HG03064 (cell line): ENCODE data around the gene FAM89A.
"Not testable (repeated sequence)": the region's sequence is repeated elsewhere in the genome, so short reads cannot be mapped to it uniquely, and the experiment has no call there.

Experiments
- ATAC-seq: cut with Tn5 transposase; IDR thresholded peaks from one replicate; pipeline ENCODE4 v1.9.1; 2021; ENCODE audit warnings: low read depth; ENCODE audit not compliant: unreplicated experiment

Gene FAM89A

GRCh38 chr1:231037585-231038517, 2.2 kb downstream of the FAM89A start:
- no peak for ATAC-seq

DNA sequence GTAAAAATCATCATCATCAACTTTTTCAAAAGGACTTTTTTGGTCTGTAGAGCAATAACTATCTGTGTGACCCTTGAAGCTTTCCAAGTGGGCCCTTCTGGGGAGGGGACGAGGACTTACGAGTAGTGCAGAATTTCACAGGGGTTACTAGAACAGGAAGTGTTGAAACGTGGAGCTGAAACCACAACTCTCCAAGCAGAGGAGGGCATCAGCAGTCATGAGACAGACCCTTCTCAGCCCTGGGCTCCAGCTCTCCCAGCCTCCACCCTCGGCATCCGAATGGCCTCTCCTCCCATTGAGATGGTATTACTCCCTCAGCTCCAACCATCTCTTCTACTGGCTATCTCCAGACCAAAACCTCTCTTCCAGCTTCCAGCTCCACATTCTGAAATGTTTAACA, 3.6 kb downstream of the FAM89A start:
- no peak for ATAC-seq

DNA sequence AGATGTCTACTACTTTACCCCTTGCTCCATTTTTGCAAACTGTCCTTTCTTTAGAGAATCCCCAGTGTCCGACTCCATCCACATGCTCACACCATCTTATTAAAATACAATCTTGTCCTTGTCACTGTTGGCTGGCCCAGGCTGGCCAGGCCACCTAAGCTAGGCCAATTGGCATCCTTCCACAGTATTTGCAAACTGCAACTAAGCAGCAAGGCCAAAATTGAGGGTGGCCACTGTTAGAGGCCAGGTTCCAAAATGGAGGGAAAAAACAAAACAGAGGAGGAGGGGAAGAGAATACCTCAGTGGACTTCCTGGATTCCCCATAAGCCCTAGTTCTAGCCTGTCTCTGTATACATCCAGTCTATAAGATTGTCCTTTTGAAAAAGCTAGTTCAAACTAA, 4.3 kb downstream of the FAM89A start:
- ATAC-seq = no peak

GRCh38 chr1:231032963-231033362, 7.1 kb downstream of the FAM89A start:
- ATAC-seq = no peak

DNA sequence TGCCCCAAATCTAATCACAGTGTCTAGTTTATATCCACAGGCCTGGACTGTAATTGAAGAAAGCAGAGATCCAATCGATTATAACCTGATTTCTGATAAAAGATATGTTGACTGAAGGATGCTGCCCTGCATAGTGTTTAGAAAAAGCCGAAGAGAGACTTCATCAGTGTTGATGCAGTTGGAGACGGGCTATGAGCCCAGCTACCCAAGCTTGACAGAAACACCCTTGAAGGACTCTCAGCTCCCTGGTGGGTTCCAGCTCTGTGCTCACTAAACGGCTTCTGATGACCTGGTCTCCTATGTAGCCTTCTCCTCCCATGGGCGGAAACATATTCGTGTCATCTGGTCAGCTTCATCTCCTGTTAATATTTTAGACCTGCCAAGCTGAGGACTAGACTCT, 10.2 kb downstream of the FAM89A start:
- no peak for ATAC-seq

DNA sequence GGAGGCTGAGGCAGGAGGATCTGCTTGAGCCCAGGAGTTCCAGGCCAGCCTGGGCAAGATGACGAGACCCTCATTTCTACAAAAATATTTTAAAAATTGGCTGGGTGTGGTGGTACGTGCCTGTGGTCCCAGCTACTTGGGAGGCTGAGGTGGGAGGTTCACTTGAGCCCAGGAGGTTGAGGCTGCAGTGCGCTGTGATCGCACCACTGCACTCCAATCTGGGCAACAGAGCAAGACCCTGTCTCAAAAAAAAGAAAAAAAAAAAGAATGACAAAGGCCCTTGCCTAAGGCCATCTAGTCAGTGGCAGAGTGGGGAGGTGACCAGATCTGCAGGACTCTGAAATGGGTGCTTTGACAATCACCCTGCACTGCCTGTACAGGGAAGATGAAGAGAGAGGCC, 10.8 kb downstream of the FAM89A start:
- not testable (repeated sequence) for ATAC-seq

GRCh38 chr1:231028682-231029081, 11.4 kb downstream of the FAM89A start:
- ATAC-seq = no peak

- ATAC-seq = no peak
Observed at GRCh38 chr1:231027971-231028370, 12.1 kb downstream of the FAM89A start.

DNA sequence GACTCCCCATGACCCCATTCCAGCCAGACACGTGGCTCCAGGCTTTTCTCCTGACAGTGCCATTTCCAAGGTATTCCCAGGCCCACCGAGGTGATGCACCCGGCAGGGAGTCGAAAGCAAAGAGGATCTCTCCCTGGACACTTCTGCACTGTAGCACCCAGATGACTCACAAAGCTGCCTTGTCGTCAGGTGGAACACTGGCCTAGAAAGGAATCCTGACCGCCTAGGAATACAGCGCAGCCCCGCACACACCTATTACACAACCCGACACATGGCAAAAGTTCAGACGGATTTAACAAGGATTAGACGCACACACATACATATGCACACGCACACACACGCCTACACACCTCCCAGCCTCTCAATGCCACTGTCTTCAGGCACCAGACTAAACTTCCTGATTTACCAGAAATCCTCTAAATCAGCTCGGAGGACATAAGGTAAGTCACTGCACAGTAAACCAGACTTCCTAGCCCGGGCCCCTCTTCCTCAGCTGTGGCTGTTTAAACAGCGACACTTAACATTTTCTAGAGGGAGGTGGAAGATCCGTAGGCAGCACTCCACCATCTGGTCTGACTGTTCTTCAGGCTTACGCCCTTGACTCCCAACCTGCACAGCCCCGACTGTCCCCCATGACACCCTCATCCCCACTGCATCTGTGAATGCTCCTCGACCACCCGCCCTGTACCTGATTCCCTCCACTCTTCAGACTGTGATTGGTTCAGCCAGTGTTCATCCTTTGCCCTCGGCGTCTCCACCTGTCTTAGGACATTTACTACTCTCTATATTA, 12.7 kb downstream of the FAM89A start:
- no peak for ATAC-seq

GRCh38 chr1:231026576-231026975, 13.5 kb downstream of the FAM89A start:
- no peak for ATAC-seq

GRCh38 chr1:231023150-231023549, 16.9 kb downstream of the FAM89A start:
- ATAC-seq = no peak

DNA sequence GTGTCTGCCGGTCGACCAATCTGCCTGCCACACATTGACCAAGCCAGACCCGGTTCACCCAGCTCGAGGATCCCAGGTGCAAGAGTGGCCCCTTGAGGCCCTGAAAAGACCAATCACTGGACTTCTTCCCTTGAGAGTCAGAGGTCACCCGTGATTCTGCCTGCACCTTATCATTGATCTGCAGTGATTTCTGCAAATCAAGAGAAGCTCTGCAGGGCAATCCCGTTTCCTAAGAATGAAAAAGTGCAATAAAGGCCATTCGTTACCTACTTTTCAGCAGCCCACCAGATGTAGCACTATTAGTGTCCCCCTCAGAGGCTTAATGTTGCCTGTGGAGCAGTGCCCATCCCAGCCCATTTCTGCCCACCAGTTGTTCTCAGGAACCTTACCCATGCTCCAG, 17.5 kb downstream of the FAM89A start:
- ATAC-seq = not testable (repeated sequence)

GRCh38 chr1:231021540-231022031, 18.5 kb downstream of the FAM89A start:
- ATAC-seq = no peak

DNA sequence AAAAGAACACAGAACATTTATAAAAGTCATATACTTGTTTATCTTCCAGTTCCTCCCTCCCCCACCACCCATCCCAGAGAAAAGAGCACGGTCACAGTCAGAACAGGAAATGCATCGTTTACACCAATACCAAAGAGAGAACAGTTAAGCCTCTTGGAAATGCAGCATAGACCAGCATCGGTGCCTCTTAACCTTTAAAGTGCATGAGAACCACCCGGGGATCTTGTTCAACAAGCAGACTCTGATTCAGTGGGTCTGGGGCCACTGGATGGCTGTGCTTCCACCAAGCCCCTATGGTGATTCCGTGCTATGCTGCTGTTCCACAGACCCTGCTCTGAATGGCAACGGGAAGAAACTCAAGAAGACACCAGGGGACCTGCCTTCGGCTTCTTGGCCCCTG, 19.2 kb downstream of the FAM89A start:
- ATAC-seq = no peak

- no peak for ATAC-seq
Observed at GRCh38 chr1:231020139-231020601, 19.9 kb downstream of the FAM89A start.

DNA sequence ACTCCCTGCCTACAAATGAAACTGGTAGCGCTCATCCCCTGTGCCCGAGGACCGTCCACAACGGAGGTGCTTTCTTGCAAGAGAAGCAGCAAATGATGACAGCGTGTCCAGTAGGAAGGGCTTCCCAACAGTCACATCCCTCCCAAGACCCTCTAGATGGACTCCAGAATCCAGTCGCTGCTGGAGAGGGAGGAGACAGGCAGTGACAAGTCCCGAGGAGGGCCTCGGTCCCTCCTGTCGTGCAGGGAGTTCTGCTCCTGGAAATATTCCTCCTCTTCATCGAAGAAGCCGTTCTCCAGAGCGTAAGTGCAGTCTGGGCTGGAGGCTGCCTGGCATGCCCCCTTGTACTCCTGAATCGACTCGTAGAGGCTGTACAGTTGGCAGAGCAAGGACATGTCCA, 20.3 kb downstream of the FAM89A start:
- ATAC-seq = no peak

GRCh38 chr1:231016966-231017365, 23.1 kb downstream of the FAM89A start:
- no peak for ATAC-seq

DNA sequence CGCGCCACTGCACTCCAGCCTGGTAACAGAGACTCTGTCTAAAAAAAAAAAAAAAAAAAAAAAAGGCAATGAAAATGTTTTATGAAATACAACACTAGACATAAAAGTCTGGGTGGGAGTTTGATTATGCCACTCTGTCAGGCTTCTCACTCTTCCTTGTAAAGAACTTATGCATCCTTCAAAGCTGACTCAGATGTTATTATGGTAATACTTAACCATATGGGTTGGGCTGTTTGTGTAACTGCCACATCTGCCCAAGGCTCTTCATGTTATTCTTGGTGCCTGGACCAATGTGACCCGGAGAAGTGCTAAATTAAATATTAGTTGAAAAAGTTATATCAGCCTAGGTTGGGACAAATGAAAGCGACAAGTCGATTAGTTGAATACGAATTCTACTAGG, 23.8 kb downstream of the FAM89A start:
- no peak for ATAC-seq

DNA sequence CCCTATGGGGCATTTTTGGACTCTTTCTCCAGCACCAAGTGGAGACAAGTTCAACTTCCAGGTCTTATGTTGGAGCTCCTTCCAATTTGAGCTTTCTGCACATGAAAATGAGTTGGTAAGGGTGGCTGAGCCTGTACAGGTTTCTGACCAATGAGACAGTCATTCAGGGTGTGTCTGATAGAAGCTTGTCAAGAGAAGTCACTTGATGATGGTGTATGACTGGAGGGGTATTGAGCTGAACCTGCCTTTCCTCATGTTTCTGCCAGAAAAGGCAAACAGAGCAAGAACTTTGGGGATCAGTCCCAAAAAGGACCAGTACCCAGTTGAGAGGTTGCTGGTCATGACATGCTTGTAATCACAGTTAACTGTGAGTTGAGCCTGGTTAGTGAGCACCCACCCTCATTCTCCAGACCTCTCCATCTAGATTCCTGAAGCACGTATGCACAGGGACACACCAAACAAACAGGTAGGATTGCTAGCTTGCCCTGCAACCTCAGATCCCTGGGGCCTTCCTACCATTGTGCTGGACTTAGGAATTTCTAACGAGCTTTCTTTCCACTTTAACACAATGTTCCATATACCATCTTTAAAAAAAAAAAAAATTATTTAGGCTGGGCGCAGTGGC, 26.6 kb downstream of the FAM89A start:
- no peak for ATAC-seq

GRCh38 chr1:231011963-231012362, 28.1 kb downstream of the FAM89A start:
- no peak for ATAC-seq

DNA sequence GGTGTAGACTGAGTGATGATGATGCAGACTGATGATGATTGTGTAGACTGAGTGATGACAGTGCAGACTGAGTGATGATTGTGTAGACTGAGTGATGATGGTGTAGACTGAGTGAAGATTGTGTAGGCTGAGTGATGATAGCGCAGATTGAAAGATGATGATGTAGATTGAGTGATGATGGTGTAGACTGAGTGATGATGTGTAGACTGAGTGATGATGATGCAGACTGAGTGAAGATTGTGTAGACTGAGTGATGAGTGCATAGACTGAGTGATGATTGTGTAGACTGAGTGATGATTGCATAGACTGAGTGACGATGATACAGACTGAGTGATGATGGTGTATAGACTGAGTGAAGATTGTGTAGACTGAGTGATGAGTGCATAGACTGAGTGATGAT, 28.7 kb downstream of the FAM89A start:
- no peak for ATAC-seq
